HepG2 (cell line): Measurements from ENCODE around the gene FAM241B. TPM values are rescaled to one million over a fixed set of nuclear protein-coding genes. Genes with fewer than 3 reads are reported as not detected.

Experiments
- ATAC-seq: fragments of 200-7000 bp; cut with Tn5 transposase; 3 replicates; pipeline ENCODE4 v1.9.1; 2020; ENCODE audit warnings: mild to moderate bottlenecking, moderate library complexity
- BruUV-seq: library from RNA; stranded (reverse); fragments of 400-500 nt; replicated peaks from 2 replicates; lab custom pipeline; 2021; lab: Mats Ljungman, UMichigan
- CTCF ChIA-PET: fragments of 300-600 bp; formaldehyde crosslinking; extraction: SDS; loops from one replicate; lab custom pipeline; 2021; ENCODE audit warnings: low total read pairs, inconsistent platforms, low intra/inter-chr PET ratio; lab: Yijun Ruan, JAX
- POLR2A ChIA-PET: fragments of 350-600 bp; sonication (Branson Sonifier 250); formaldehyde crosslinking; loops from one replicate; lab custom pipeline; 2020; ENCODE audit warnings: antibody characterized with exemption, inconsistent platforms; lab: Yijun Ruan, JAX
- DNase-seq: peaks from one replicate; pipeline ENCODE4 v3.0.0-alpha.2; 2015; ENCODE audit warnings: low spot score
- FAIRE-seq: peaks from 3 replicates; lab custom pipeline; 2011; peaks lifted over from hg19 to GRCh38; lab: Jason Lieb, UNC
- H2AFZ ChIP-seq: one replicate; pipeline ENCODE4 v1.6.1; 2011; ENCODE audit warnings: low read length, inconsistent platforms
- H3K27ac ChIP-seq: fragments of 300-600 bp; 3 replicates; pipeline ENCODE4 v1.8.0; 2011; ENCODE audit warnings: mixed run types, mild to moderate bottlenecking, mixed read lengths, low read length, inconsistent platforms; ENCODE audit not compliant: insufficient read depth; ENCODE audit errors: extremely low read length
- H3K27me3 ChIP-seq, 2 experiments: fragments of 200-600 bp in 1 of 2; 2 replicates in 1 of 2; 3 replicates in 1 of 2; pipeline versions ENCODE4 v1.6.0 to v1.8.0; 2011; ENCODE audit warnings: low read length in 2 of 2, mild to moderate bottlenecking in 2 of 2, moderate library complexity in 2 of 2, inconsistent platforms in 1 of 2; ENCODE audit not compliant: insufficient read depth in 2 of 2, control insufficient read depth in 1 of 2
- H3K36me3 ChIP-seq, 2 experiments: fragments of 200-600 bp in 1 of 2; replicated peaks in 1 of 2; 2 replicates in 1 of 2; 3 replicates in 1 of 2; pipeline versions ENCODE4 v1.5.1 to v1.8.0; 2011; ENCODE audit warnings: low read length in 2 of 2, inconsistent platforms in 1 of 2; ENCODE audit not compliant: insufficient read depth in 2 of 2, control insufficient read depth in 1 of 2
- H3K4me1 ChIP-seq: 2 replicates; pipeline ENCODE4 v1.5.1; 2012; ENCODE audit warnings: low read length, inconsistent platforms; ENCODE audit not compliant: insufficient read depth
- H3K4me2 ChIP-seq: 2 replicates; pipeline ENCODE4 v1.6.0; 2011; ENCODE audit warnings: low read depth, low read length, inconsistent platforms
- H3K4me3 ChIP-seq, 3 experiments: fragments of 200-600 bp in 1 of 3; sonication (generic), shearing (Covaris generic) in 1 of 3; replicated peaks in 1 of 3; 2 replicates each; pipeline ENCODE4 v1.5.1; 2011 to 2016; ENCODE audit warnings: low read length in 3 of 3, inconsistent platforms in 2 of 3, low read depth in 2 of 3, mild to moderate bottlenecking in 2 of 3, control low read depth in 1 of 3, mixed read lengths in 1 of 3; ENCODE audit not compliant: insufficient read depth in 1 of 3
- H3K79me2 ChIP-seq: one replicate; pipeline ENCODE4 v1.6.1; 2011; ENCODE audit warnings: low read length, inconsistent platforms; ENCODE audit not compliant: insufficient read depth
- H3K9ac ChIP-seq: 2 replicates; pipeline ENCODE4 v1.6.0; 2011; ENCODE audit warnings: mild to moderate bottlenecking, low read depth, low read length, inconsistent platforms; ENCODE audit not compliant: insufficient read depth
- H3K9me3 ChIP-seq: 2 replicates; pipeline ENCODE4 v1.5.1; 2012; ENCODE audit warnings: mild to moderate bottlenecking, low read length
- H4K20me1 ChIP-seq: 2 replicates; pipeline ENCODE4 v1.6.0; 2011; ENCODE audit warnings: inconsistent platforms, mild to moderate bottlenecking, low read length, moderate library complexity; ENCODE audit not compliant: insufficient read depth
- EHMT2 ChIP-seq: fragments of 200-600 bp; sonication (generic); IDR thresholded peaks from 2 replicates; pipeline ENCODE4 v1.7.0; 2017; ENCODE audit warnings: antibody characterized with exemption, low read depth, low read length, borderline replicate concordance
- ETV5 ChIP-seq: IDR thresholded peaks from 2 replicates; pipeline ENCODE4 v1.6.1; 2018; ENCODE audit warnings: missing biosample characterization, missing genetic modification reagents, inconsistent platforms, borderline replicate concordance
- IKZF1 ChIP-seq: fragments of 450-650 bp; IDR thresholded peaks from 2 replicates; pipeline ENCODE4 v1.7.1; 2016
- KAT8 ChIP-seq: IDR thresholded peaks from 2 replicates; pipeline ENCODE4 v1.6.1; 2016; ENCODE audit warnings: missing genetic modification reagents, missing compliant biosample characterization
- NFE2 ChIP-seq: sonication (generic); formaldehyde crosslinking; IDR thresholded peaks from 2 replicates; pipeline ENCODE4 v1.4.0; 2020; ENCODE audit warnings: missing genetic modification reagents
- ONECUT2 ChIP-seq: sonication (generic); formaldehyde crosslinking; IDR thresholded peaks from 2 replicates; pipeline ENCODE4 v1.4.0; 2020; ENCODE audit warnings: missing genetic modification reagents
- SOX5 ChIP-seq: IDR thresholded peaks from 2 replicates; pipeline ENCODE4 v1.6.1; 2016; ENCODE audit warnings: borderline replicate concordance
- ZMYM4 ChIP-seq: sonication (generic); formaldehyde crosslinking; IDR thresholded peaks from 2 replicates; pipeline ENCODE4 v1.8.1; 2023; ENCODE audit warnings: mild to moderate bottlenecking, missing genetic modification reagents
- ZNF333 ChIP-seq: sonication (generic); formaldehyde crosslinking; IDR thresholded peaks from 2 replicates; pipeline ENCODE4 v1.4.0; 2020; ENCODE audit warnings: mild to moderate bottlenecking, missing genetic modification reagents, borderline replicate concordance
- ZNF746 ChIP-seq: sonication (generic); formaldehyde crosslinking; IDR thresholded peaks from 2 replicates; pipeline ENCODE4 v1.8.0; 2022; ENCODE audit warnings: mild to moderate bottlenecking, missing genetic modification reagents
- whole genome bisulfite sequencing: methylation state at CpG from one replicate; pipeline ENCODE4 v1.1.6; 2017; ENCODE audit warnings: low lambda C conversion rate; 5-methylcytosine and 5-hydroxymethylcytosine counted together
- in situ Hi-C: cut with HindIII; loops from 2 replicates; pipeline ENCODE4 v1.10.0; 2017; ENCODE audit warnings: low pct_unique_long_range_greater_than_20kb; ENCODE audit not compliant: extremely low pct_ligation_motif_present
- intact Hi-C: fragments of 100-400 bp; cut with micrococcal nuclease; formaldehyde crosslinking; loops from one replicate; pipeline ENCODE4 v1.10.0; 2022; ENCODE audit not compliant: unreplicated experiment
- polyA plus RNA-seq, 8 experiments: library from polyadenylated mRNA; depleted of rRNA in 3 of 8; stranded (reverse) in 7 of 8; unstranded in 1 of 8; fragments of >200 nt; fragmentation: Illumina TruSeq in 4 of 8; extraction: Trizol in 4 of 8; gene quantifications; 2 replicates each; pipeline versions ENCODE4 v1.2.1 to v1.2.3, GENCODE V29; 2011 to 2016; ENCODE audit warnings: low read depth in 4 of 8, missing spikeins in 1 of 8, mixed read lengths in 1 of 8; ENCODE audit not compliant: insufficient read depth in 1 of 8
- total RNA-seq, 5 experiments: library from RNA; depleted of rRNA; stranded (reverse); fragments of >200 nt; fragmentation: Illumina TruSeq; extraction: Trizol; gene quantifications; 2 replicates each; pipeline ENCODE4 v1.2.3, GENCODE V29; 2016; ENCODE audit warnings: low read depth in 1 of 5
- TF ChIP-seq, protein P1 (sequence below): sonication (generic); formaldehyde crosslinking; IDR thresholded peaks from 2 replicates; pipeline ENCODE4 v1.8.0; 2022; ENCODE audit warnings: missing genetic modification reagents, mild to moderate bottlenecking, inconsistent platforms, borderline replicate concordance

The FAM241B gene
- total and polyA plus RNA-seq, 2 of the 13 experiments (the other 11 are each of a cell fraction or from before 2014, with no cell fraction given), result 1.9 to 4.0 TPM

GRCh38 chr10:69636273-69636575, 6.2 kb downstream of the FAM241B start:
- Histone ChIP-seq H3K4me3 (no peak overlapping the region), H3K36me3 (no peaks in the 10 kb centered on the region), H3K79me2 (no peaks in the 10 kb centered on the region), H3K4me2 (no peak overlapping the region), H3K9ac (no peak overlapping the region), H2AFZ (no peak overlapping the region), H3K27me3 (no peaks in the 10 kb centered on the region; a peak in 1 of 5 replicates), H3K27ac (no peak overlapping the region), H3K9me3 (no peaks in the 10 kb centered on the region), H3K4me1 (no peaks in the 10 kb centered on the region), H4K20me1 (no peaks in the 10 kb centered on the region)
- ATAC-seq (no peak), FAIRE-seq (no peak), DNase-seq (no peak)
- 41% methylated on average over 2 of the region's 5 CpGs for WGBS
- BruUV-seq, result no TSS peak
- in situ Hi-C loops (loop anchor here (5.0 kb wide), 2 partner anchors 119 to 229 kb away; no protein-coding TSS in a partner anchor), intact Hi-C loops (no loop called here)
- CTCF ChIA-PET, result interaction anchor here (0.8 to 4.9 kb wide), 2 partner anchors 120 to 228 kb away, joined by 3 to 71 read pairs; no protein-coding TSS in a partner anchor
- POLR2A ChIA-PET, result interaction anchor here (1.2 kb wide), 1 partner anchor 121 kb away, joined by 3 read pairs; no protein-coding TSS in a partner anchor
- TF ChIP-seq ETV5 (CRISPR knock-in tag) (no peak), SOX5 (CRISPR knock-in tag) (no peak), IKZF1 (no peak), ZNF746 (CRISPR knock-in tag) (no peak), ZNF333 (no peak), NFE2 (CRISPR knock-in tag) (no peak), ONECUT2 (CRISPR knock-in tag) (no peak), KAT8 (no peak), ZMYM4 (no peak), EHMT2 (no peak)
- TF ChIP-seq, protein P1, sequence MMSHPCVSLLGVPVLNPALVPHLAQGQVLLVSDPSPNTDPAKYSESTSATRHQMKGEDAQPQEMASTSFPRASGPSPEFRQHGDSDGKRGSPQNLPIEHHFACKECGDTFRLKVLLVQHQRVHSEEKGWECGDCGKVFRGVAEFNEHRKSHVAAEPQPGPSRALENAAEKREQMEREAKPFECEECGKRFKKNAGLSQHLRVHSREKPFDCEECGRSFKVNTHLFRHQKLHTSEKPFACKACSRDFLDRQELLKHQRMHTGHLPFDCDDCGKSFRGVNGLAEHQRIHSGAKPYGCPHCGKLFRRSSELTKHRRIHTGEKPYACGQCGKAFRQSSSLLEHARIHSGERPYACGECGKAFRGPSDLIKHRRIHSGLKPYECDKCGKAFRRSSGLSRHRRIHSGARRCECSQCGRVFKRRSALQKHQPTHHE (CRISPR knock-in tag), result no peak
